Right lobe of liver (tissue), 4 donors: Measurements from ENCODE around the gene MLIP.

Experiments
- CTCF ChIP-seq, 4 donors: fragments of 200-600 bp in 3 of 4; fragments of 450-650 bp in 1 of 4; IDR thresholded peaks; one replicate each; pipeline versions ENCODE4 v1.5.1 to v1.8.0; 2016 to 2022; ENCODE audit warnings: antibody characterized with exemption in 4 of 4, mild to moderate bottlenecking in 2 of 4
- POLR2A ChIP-seq: fragments of 450-650 bp; IDR thresholded peaks from one replicate; pipeline ENCODE4 v1.6.1; 2017; ENCODE audit warnings: antibody characterized with exemption, mild to moderate bottlenecking
- donor health status: DM: no; HTN: no; CAD: no.
- donor health status: DM: no; HTN: no; CAD: no.
- donor health status: DM: no; HTN: yes; CAD: no.

- TF ChIP-seq CTCF (IDR thresholded peaks at IDR 0.05) = no peak
- TF ChIP-seq POLR2A = no peak
Observed at GRCh38 chr6:54222217-54222616, 111.0 kb downstream of the MLIP start.
